ENCODE results near the gene MCF2L2.

The MCF2L2 gene

DNA sequence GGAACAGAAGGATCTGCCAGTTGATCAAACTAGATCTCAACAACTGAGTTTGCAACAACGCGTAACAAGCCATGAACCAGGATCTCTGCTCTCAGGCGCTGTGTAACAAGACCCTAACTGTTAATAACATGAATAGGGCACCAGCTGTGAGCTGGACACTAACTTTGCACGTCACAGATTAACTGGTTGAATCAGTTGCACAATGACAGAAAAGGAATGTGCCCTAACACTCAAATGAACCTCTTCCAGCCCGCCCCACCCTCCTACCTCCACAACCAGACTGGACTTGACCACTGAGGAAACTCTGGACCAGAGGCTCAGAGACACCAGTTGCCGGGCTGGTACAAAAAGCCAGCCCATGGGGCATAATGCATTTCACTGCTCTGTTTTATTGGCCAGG is 34.3 kb downstream of the MCF2L2 start:
- no peak for DNase-seq

DNA sequence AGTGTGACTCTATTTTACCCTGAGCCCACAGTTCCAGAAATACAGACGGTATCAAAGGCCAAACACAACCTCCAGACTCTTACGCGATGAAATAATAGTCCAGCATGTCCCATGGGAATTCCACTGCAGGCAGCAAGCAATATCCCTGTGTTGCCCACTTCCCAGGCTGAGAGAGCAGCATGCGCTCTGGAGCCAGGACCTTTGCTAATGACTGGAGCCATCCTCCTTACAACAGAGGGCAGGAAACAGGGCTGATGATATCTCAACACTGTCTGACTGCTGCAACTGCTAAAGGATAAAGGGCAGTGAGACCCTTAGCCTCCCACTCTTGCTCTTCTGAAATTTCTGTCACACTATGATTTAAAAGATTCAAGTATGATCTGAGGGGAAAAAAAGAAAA is 34.8 kb downstream of the MCF2L2 start:
- DNase-seq, result no peak

DNA sequence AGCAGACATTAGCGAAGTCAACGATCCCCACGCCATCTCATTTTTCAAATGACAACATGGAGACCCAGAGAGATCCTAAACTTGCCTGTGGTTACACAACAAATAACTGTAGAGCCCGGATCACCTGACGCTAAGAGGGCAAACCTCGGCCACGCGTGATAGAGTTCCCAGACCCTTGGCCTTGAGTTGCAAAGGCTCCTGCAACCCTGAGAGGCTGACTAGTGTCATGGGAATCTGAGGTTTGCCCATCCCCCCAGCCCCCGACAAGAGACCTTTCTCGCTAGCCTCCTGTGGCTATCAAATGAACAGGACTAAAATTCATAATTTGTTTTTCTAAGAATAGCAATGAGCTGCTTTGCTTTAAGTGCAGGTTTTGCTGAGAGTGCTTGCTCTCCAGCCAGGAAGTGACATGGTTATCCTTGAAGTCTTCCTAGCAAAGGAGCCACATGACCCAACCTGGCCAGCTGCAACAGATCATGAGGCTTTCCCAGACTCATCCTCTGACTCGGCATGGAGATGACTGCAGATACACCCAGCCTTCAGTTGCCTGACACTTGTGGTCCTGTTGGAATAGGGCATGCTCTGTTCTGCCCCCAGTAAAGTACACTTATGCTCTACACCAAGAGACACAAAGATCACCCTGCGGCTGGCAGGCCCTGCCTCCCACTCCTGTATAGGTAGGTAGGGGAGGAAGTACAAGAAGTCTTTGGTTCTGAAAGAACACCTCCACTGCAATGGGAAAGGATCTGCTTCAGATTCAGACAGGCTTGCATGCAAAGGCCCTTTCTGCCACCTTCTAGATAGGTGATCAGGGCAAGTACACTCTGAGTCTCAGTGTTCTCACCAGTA is 36.0 kb downstream of the MCF2L2 start:
- DNase-seq, result no peak

GRCh38 chr3:183391460-183391859 is 37.0 kb downstream of the MCF2L2 start:
- no peak for DNase-seq

DNA sequence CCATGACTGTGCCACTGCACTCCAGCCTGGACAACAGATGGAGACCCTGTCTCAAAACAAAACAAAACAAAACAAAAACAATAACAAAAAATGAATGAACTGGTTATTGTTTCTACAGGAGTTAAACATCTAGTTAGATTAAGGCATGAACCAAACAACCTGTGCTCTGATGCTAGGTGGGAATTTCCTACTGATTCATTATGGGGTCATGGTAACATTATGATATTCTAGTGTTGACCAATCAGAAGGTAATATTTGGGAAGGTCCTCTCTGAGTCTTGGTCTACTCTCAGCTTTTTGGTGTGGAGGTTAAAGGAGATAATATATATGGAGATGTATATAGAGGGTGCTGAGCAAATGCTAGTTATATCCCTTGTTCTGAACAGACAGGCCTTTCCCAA is 37.6 kb downstream of the MCF2L2 start:
- no peak for DNase-seq

DNA sequence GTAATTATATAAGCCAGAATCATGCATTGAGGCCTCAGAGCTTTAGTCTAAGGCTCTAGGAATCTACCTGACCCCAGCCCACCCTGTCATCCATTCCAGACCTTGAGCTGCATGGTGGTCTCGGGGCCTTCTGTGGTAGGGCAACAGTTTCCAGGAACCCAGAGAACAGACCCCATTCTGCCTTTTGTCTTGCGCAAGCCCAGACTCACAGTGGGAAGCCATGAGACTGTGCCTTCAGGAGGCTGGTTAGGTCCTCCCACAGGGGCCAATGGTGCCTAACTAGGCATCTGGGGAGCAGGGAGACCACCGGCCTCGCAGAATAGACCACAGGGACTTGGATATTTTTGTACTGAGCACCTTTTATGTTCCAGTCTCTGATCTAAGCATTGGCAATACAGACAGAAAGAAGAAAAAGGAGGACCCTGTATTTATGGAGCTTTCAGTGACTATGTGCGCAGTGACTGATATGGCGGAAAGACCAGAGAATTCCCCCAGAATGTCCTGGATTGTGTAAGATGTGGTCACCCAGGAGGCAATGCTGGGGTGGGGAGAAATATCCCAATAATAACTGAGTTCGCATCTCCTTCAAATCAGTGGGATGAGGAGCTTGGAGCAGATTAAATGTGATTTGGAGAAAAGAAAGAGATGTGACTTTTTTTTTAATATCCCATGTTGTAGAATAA is 40.1 kb downstream of the MCF2L2 start:
- no peak for DNase-seq

- DNase-seq, result no peak
Observed at GRCh38 chr3:183387797-183388196, 40.6 kb downstream of the MCF2L2 start.

- no peak for DNase-seq
Observed at GRCh38 chr3:183386651-183387050, 41.8 kb downstream of the MCF2L2 start.

- DNase-seq, result peak; percentile 57 to 62
Observed at GRCh38 chr3:183385698-183386613, 42.5 kb downstream of the MCF2L2 start.

GRCh38 chr3:183381673-183382072 is 46.7 kb downstream of the MCF2L2 start:
- no peak for DNase-seq

DNA sequence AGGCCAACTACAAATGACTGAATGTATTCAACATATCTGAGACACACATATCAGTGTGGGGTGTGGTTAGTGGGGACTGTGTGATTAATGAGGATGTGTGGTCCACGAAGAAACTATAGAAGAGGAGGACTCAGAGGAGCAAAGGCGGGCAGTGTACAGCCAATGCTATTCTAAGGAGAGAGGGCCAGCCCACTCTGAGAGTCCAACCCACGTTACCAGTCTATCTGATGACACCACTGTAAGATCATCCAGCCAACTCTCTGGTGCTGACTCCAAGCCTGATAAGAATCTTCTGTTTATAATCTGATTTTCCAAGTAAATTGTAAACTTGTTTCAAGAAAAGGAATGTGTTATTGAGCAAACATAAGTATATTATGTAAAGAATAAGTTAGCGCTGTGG is 47.2 kb downstream of the MCF2L2 start:
- DNase-seq, result no peak

- no peak for DNase-seq
Observed at GRCh38 chr3:183378951-183379350, 49.5 kb downstream of the MCF2L2 start.

DNA sequence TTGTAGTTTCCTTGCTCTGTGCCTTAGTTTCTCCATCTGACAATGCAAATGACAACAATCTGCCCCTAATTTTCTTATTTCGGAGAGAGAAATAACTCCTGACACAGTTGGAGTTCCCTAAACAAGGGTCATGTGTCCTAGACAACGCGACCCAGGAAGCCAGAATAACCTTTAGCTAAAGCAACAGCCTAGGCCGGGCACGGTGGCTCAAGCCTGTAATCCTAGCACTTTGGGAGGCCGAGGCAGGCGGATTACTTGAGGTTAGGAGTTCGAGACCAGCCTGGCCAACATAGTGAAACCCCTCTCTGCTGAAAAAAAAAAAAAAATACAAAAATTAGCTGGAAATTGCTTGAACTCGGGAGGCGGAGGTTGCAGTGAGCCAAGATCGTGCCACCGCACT is 49.9 kb downstream of the MCF2L2 start:
- no peak for DNase-seq

GRCh38 chr3:183378008-183378407 is 50.4 kb downstream of the MCF2L2 start:
- DNase-seq, result no peak

DNA sequence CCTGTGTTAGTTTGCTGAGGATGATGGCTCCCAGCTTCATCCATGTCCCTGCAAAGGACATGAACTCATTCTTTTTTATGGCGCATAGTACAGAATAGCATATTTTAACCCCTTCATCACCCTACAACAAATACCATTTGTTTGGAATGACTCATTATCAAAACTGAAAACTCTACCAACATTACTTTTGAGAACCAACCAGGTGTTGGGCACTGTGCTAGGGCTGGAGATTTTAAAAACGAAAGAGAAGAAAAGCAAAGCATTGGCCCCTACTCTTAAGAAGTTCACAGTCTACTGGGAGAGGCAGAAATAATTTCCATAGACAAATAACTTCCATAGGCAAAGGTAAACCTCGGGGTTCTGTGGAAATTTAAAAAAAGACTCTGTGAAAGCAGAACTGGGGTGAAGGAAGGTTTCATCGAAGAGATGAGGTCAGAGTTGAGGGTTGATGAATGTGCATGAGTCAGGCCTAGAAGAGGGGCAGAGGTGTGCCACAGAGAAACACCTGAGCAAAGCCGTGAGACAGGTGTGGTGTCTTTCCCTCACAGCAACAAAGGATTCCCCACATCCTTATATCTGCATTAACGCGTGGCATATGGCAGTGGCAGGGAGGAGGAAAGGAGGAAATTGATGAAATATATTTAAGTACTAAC is 51.0 kb downstream of the MCF2L2 start:
- peak; percentile 29 to 42 for DNase-seq

DNA sequence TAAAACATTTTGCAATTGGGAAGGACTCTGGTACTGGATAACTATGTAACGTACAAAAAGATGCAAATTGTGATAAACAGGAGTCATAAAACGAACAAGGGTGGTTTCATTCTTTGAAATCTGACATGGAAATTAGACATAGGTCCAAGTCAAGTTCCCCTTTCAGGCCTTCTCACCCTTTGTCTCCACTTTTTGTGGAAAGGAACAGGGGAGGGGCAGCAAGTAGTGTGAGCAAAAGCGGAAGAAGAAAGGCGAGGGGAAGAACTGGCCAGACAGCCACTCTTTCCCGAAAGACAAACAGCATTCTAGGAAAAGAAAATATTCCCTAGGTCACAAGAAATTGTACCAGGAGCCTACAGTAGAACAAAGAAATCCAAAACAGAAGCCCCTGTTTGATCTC is 52.6 kb downstream of the MCF2L2 start:
- no peak for DNase-seq

- no peak for DNase-seq
Observed at GRCh38 chr3:183375337-183375736, 53.1 kb downstream of the MCF2L2 start.

DNA sequence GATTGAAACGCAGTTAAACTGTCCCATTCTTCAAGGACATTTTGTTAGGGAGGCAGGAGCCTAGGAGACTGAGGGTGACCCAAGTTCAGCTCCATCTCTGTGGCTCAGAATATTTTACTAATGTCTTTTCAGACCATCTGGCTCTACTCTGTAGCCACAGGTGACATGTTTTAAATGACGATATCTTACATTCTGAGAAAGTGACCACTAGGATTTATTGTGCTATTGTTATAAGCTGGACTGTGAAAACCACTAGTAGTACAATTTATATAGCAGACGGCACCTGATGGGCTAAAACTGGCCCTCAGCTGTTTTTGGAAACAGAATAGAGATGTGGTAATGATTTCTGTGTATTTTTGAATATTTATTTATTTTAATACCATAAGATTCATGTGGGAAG is 55.5 kb downstream of the MCF2L2 start:
- DNase-seq, result no peak

- DNase-seq, result peak in 1 of 2 experiments; percentile 37
Observed at GRCh38 chr3:183371600-183371968, 56.8 kb downstream of the MCF2L2 start.

- DNase-seq, result no peak
Observed at GRCh38 chr3:183370391-183370790, 58.0 kb downstream of the MCF2L2 start.

- DNase-seq, result no peak
Observed at GRCh38 chr3:183369627-183370026, 58.8 kb downstream of the MCF2L2 start.

DNA sequence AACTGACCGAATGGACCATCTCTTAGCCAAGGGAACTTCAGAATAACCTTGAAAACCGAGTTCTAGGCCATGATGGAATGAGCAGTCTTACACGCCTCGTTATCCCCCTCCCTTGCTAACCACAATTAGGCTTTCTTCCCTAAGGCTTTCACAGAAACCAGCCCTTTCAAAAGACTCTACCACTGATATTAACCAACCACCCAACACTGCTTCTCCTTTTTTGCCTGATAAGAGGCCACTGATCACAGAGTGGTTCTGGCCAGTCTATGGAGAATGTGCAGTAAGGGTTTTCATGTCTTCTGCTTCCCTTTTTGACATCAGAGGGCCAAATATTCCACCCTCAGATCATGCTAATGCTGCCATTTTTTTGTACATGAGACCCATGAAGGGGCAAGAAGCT is 59.3 kb downstream of the MCF2L2 start:
- no peak for DNase-seq
